ENCODE data around the gene SMC5. TPM values are rescaled to one million over a fixed set of nuclear protein-coding genes. Genes with fewer than 3 reads are reported as not detected.

The SMC5 gene
- total RNA-seq, 1 experiment from 2014 or later, result 27.5 TPM

GRCh38 chr9:70367305-70367930 lies 108.6 kb downstream of the SMC5 start:
- H3K79me2 ChIP-seq (ENCODE audit: insufficient read depth, low read length), result no peaks in the 10 kb centered on the region
- H2AFZ ChIP-seq (ENCODE audit: low read depth, low read length, poor library complexity, severe bottlenecking), result no peak overlapping the region
- H3K9ac ChIP-seq (ENCODE audit: low read length), result no peak overlapping the region
- no peaks in the 10 kb centered on the region for H3K27me3 ChIP-seq (ENCODE audit: insufficient read depth, low read length)
- ChIA-PET CTCF (no interaction called here), RAD21 (ENCODE audit: low non-redundant PET in 1 of 2, low total read pairs in 2 of 2, uncharacterized antibody in 2 of 2, unreplicated experiment in 2 of 2) (no interaction called here), POLR2A (no interaction called here)
- H3K9me2 ChIP-seq (ENCODE audit: insufficient read depth), result no peaks in the 10 kb centered on the region
- intact Hi-C loops (cut with micrococcal nuclease), result no loop called here
- no peak overlapping the region for H3K4me3 ChIP-seq (replicated peaks in 1 of 2; ENCODE audit: low read depth in 1 of 2, low read length in 2 of 2)
- no peak overlapping the region for H3K4me2 ChIP-seq (ENCODE audit: low read length)
- no peaks in the 10 kb centered on the region for H4K20me1 ChIP-seq (ENCODE audit: insufficient read depth)
- no peaks in the 10 kb centered on the region for H3K9me3 ChIP-seq (ENCODE audit: control insufficient read depth in 1 of 2, insufficient read depth in 1 of 2, low read depth in 1 of 2, low read length in 2 of 2)
- TF ChIP-seq, protein P1, sequence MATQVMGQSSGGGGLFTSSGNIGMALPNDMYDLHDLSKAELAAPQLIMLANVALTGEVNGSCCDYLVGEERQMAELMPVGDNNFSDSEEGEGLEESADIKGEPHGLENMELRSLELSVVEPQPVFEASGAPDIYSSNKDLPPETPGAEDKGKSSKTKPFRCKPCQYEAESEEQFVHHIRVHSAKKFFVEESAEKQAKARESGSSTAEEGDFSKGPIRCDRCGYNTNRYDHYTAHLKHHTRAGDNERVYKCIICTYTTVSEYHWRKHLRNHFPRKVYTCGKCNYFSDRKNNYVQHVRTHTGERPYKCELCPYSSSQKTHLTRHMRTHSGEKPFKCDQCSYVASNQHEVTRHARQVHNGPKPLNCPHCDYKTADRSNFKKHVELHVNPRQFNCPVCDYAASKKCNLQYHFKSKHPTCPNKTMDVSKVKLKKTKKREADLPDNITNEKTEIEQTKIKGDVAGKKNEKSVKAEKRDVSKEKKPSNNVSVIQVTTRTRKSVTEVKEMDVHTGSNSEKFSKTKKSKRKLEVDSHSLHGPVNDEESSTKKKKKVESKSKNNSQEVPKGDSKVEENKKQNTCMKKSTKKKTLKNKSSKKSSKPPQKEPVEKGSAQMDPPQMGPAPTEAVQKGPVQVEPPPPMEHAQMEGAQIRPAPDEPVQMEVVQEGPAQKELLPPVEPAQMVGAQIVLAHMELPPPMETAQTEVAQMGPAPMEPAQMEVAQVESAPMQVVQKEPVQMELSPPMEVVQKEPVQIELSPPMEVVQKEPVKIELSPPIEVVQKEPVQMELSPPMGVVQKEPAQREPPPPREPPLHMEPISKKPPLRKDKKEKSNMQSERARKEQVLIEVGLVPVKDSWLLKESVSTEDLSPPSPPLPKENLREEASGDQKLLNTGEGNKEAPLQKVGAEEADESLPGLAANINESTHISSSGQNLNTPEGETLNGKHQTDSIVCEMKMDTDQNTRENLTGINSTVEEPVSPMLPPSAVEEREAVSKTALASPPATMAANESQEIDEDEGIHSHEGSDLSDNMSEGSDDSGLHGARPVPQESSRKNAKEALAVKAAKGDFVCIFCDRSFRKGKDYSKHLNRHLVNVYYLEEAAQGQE (IDR thresholded peaks at IDR 0.05; ENCODE audit: low read depth), result no peak
- TF ChIP-seq ZFX (IDR thresholded peaks at IDR 0.05) (no peak), EGR1 (IDR thresholded peaks at IDR 0.05; ENCODE audit: low read depth) (no peak), POLR2A (IDR thresholded peaks at IDR 0.05; ENCODE audit: borderline replicate concordance, extremely low read depth, insufficient read depth, insufficient read length) (no peak), SIN3A (IDR thresholded peaks at IDR 0.05; ENCODE audit: low read depth) (no peak), ZBTB33 (IDR thresholded peaks at IDR 0.05; ENCODE audit: extremely low read depth, insufficient replicate concordance, low read length) (no peak), ZNF274 (IDR thresholded peaks at IDR 0.05; ENCODE audit: low read depth, low read length) (no peak), CEBPB (IDR thresholded peaks at IDR 0.05; ENCODE audit: low read depth) (no peak), ATF3 (IDR thresholded peaks at IDR 0.05) (no peak), CBX3 (IDR thresholded peaks at IDR 0.05; ENCODE audit: low read depth) (no peak)
- TF ChIP-seq, protein P2, sequence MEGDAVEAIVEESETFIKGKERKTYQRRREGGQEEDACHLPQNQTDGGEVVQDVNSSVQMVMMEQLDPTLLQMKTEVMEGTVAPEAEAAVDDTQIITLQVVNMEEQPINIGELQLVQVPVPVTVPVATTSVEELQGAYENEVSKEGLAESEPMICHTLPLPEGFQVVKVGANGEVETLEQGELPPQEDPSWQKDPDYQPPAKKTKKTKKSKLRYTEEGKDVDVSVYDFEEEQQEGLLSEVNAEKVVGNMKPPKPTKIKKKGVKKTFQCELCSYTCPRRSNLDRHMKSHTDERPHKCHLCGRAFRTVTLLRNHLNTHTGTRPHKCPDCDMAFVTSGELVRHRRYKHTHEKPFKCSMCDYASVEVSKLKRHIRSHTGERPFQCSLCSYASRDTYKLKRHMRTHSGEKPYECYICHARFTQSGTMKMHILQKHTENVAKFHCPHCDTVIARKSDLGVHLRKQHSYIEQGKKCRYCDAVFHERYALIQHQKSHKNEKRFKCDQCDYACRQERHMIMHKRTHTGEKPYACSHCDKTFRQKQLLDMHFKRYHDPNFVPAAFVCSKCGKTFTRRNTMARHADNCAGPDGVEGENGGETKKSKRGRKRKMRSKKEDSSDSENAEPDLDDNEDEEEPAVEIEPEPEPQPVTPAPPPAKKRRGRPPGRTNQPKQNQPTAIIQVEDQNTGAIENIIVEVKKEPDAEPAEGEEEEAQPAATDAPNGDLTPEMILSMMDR (IDR thresholded peaks at IDR 0.05 in 2 of 3, conservative IDR thresholded peaks at IDR 0.05 in 1 of 3; ENCODE audit: borderline replicate concordance in 1 of 3, insufficient read depth in 1 of 3, low read depth in 2 of 3, low read length in 2 of 3), result no peak
- H3K36me3 ChIP-seq (ENCODE audit: control insufficient read depth in 1 of 2, insufficient read depth in 2 of 2, low read length in 2 of 2), result no peaks in the 10 kb centered on the region
- no TSS peak for BruUV-seq (replicated peaks)
- no peak overlapping the region for H3K27ac ChIP-seq (ENCODE audit: low read depth, low read length)
- DNase-seq (ENCODE audit: low read depth, low spot score) (no peak), ATAC-seq (no peak)
- H3K4me1 ChIP-seq (ENCODE audit: control insufficient read depth in 1 of 2, insufficient read depth in 2 of 2, low read length in 2 of 2), result no peaks in the 10 kb centered on the region
